PC-3 (cell line): ENCODE data around the gene CFAP97D2.

ENCODE experiments used
- EZH2 ChIP-seq: fragments of 300-600 bp; sonication (generic); IDR thresholded peaks from one replicate; pipeline ENCODE4 v1.6.1; 2017; ENCODE audit warnings: antibody characterized with exemption, mild to moderate bottlenecking, low read length; ENCODE audit not compliant: unreplicated experiment
- EZH2phosphoT487 ChIP-seq: fragments of 300-600 bp; sonication (generic); IDR thresholded peaks from 2 replicates; pipeline ENCODE4 v1.6.1; 2018; ENCODE audit warnings: mild to moderate bottlenecking, antibody characterized with exemption, low read length, borderline replicate concordance
- TF ChIP-seq, protein P1 (sequence below): fragments of 300-600 bp; sonication (generic); conservative IDR thresholded peaks from 2 replicates; pipeline ENCODE4 v1.5.1; 2017; ENCODE audit warnings: antibody characterized with exemption, low read depth, mild to moderate bottlenecking, low read length

GRCh38 chr13:114132419-114133121 lies 46.5 kb upstream of the CFAP97D2 start, which contains the start of gene RASA3:
- no peak for TF ChIP-seq EZH2phosphoT487
- TF ChIP-seq, protein P1, sequence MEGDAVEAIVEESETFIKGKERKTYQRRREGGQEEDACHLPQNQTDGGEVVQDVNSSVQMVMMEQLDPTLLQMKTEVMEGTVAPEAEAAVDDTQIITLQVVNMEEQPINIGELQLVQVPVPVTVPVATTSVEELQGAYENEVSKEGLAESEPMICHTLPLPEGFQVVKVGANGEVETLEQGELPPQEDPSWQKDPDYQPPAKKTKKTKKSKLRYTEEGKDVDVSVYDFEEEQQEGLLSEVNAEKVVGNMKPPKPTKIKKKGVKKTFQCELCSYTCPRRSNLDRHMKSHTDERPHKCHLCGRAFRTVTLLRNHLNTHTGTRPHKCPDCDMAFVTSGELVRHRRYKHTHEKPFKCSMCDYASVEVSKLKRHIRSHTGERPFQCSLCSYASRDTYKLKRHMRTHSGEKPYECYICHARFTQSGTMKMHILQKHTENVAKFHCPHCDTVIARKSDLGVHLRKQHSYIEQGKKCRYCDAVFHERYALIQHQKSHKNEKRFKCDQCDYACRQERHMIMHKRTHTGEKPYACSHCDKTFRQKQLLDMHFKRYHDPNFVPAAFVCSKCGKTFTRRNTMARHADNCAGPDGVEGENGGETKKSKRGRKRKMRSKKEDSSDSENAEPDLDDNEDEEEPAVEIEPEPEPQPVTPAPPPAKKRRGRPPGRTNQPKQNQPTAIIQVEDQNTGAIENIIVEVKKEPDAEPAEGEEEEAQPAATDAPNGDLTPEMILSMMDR, result no peak
- TF ChIP-seq EZH2, result no peak
